GM12892 (cell line): Measurements from ENCODE around the gene PAM16.

Source experiments
- POLR2A ChIP-seq: IDR thresholded peaks from 2 replicates; pipeline ENCODE4 v1.6.1; 2011; ENCODE audit warnings: low read depth, low read length, control low read depth
- POLR2AphosphoS5 ChIP-seq: IDR thresholded peaks from 2 replicates; pipeline ENCODE4 v1.6.1; 2011; ENCODE audit warnings: low read depth, low read length, control low read depth

DNA sequence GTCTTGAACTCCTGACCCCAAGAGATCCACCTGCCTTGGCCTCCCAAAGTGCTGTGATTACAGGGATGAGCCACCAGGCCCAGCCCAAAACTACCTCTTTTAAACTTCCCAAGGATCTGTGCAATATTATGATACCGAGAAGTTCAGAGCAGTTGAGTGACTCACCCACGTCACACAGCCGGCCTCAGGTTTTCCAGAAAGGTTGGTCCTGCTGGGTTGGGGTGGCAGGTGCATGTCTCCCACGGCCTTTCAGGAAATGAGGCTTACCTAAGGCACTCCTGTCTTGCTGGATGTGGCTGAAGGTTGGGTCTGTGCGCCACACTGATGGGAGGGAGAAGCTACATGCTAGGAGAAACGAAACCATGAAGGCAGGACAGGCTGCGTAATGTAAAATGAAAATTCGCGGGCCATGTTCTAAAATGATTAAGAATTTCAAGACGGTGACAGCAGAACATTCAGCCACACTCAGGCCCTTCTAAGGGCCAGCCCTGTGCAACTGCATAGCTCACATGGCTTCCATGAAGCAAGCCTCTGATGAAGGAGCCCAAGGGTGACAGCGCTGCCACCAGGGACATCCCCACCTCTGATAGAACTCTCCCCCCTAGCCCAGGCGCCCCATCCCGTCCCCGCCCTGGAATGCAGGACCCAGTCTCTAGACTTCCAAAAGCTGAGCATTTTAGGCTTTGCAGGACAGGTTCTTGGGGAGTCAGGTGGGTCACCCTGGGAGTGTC lies 41.9 kb downstream of the PAM16 start:
- no peak for TF ChIP-seq POLR2AphosphoS5
- no peak for TF ChIP-seq POLR2A
